HG02588 (cell line): ENCODE results near the gene SLCO1A2.
"Not testable (repeated sequence)": the region's sequence is repeated elsewhere in the genome, so short reads cannot be mapped to it uniquely, and the experiment has no call there.

Experiments
- ATAC-seq: cut with Tn5 transposase; IDR thresholded peaks from one replicate; pipeline ENCODE4 v1.9.1; 2021; ENCODE audit warnings: mild to moderate bottlenecking, moderate library complexity; ENCODE audit not compliant: unreplicated experiment

The SLCO1A2 gene, protein sequence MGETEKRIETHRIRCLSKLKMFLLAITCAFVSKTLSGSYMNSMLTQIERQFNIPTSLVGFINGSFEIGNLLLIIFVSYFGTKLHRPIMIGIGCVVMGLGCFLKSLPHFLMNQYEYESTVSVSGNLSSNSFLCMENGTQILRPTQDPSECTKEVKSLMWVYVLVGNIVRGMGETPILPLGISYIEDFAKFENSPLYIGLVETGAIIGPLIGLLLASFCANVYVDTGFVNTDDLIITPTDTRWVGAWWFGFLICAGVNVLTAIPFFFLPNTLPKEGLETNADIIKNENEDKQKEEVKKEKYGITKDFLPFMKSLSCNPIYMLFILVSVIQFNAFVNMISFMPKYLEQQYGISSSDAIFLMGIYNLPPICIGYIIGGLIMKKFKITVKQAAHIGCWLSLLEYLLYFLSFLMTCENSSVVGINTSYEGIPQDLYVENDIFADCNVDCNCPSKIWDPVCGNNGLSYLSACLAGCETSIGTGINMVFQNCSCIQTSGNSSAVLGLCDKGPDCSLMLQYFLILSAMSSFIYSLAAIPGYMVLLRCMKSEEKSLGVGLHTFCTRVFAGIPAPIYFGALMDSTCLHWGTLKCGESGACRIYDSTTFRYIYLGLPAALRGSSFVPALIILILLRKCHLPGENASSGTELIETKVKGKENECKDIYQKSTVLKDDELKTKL

DNA sequence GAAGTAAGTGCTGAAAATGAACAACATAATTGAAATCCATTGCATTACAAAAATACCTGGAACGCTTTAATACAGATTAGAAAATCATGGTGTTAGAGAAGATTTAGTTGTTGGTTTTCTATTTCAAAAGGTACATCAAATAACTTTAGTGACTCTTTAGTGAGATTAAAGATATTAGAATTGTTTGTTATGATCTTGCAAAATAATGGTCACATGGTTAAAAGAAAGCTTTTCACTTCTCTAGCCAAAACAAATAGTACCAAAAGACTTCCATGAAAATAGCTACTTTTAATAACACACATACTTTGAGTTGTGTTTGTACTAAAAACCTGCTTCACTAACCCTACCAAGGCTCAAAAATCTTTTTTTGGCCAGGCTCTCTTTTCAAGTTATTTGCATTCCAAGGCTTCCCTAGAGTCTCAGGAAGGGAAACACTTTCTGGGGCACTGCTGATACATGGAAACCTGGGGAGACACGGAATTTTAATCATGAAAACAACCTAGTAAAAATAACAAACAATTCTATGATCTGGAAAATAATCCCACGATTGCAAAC is at the start of gene SLCO1A2:
Gene SLCO1A2 (minus strand): TSS at position 147 of the 555 bp plus-strand sequence. CDS start 270 bp downstream, outside the sequence.
- ATAC-seq = no peak

DNA sequence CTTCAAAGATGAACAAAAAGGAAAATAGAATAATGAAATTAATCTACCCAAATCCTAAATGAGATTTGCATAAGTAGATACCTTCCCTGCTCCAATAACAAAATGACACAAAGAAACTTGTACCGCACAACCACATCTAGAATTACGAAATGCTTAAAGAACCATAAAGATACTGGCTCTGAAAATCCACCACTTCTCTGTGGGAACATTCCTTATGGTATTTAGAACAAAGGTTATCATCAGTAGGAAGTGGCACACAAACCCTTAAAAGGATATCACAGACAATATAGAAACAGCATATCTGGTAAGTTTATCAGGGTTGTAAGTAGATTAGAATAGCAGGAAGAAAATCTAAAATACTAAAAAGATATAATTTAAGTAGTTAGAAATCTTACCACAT is 49.5 kb upstream of the SLCO1A2 start:
- ATAC-seq = no peak

DNA sequence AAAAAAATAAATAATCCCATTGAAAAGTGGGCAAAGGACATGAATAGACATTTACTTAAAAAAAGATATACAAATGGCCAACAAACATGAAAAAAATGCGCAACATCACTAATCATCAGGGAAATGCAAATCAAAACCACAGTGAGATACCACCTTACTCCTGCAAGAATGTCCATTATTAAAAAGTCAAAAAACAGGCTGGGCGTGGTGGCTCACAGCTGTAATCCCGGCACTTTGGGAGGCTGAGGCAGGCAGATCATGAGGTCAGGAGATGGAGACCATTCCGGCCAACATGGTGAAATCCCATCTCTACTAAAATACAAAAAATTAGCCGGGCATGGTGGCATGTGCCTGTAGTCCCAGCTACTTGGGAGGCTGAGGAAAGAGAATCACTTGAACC is 46.6 kb upstream of the SLCO1A2 start:
- not testable (repeated sequence) for ATAC-seq

DNA sequence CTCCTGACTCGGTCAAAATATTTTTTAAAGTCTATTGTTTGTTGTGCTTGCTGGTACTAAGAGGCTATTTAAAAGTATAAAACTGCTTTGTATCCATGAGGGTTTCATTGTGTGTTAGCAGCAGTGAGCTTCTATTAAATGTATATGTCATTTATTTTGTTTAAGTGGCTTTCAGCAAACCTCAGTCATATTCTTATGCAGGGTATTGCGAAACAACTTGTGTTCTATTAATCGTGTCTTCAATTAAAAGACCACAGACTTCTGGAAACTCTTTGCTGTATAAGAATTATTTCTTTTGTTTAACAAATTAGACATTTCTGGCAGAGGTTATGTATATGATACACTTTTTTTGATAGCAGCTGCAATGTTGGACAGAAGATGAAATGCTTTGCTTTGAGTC is 44.5 kb upstream of the SLCO1A2 start:
- ATAC-seq = no peak

DNA sequence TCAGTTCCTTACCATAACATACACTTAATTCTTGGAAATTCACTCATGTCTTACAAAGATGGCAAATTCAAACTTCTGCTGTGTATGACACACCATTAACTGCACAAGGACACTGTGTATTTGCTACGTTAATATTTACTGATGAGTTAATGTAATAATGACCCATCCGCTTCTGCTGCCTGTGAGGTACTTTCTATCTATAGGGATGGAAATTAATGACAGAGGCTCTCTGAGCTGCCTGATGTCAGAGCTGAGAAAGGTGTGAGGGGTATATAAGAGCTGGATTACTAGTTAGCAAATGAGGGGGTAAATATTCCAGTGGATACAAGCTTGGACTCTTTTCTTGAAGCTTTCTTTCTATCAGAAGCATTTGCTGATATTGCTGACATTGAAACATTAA is 37.9 kb upstream of the SLCO1A2 start, which contains the start of gene IAPP:
Gene IAPP (plus strand): TSS at position 301 of the 400 bp plus-strand sequence. CDS start 450 bp downstream, outside the sequence.
- ATAC-seq = no peak

DNA sequence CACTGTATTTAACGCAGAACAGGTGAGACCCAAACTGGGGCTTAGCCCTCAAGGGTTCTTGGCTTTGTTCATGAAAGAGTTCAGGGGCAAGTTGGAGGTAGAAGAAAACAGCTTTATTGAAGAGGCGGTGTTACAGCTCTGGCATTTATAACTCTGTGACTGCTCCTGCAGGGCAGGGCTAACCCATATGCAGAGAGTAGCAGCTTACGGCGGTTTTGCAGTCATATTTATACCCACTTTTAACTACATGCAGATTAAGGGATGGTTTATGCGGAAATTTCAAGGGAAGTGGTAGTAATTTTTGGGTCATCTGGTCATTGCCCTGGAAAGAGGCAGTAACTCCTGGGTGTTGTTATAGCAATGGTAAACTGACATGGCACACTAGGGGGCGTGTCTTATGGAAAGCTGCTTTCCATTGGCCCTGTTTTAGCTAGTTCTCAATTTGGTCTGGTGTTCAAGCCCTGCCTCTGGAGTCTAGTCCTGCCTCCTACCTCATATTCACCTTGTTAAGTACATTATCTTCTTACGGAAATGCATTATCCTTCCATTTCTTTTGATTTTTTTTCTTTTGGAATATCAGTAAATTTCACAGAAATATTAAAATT is 36.2 kb upstream of the SLCO1A2 start:
- no peak for ATAC-seq

DNA sequence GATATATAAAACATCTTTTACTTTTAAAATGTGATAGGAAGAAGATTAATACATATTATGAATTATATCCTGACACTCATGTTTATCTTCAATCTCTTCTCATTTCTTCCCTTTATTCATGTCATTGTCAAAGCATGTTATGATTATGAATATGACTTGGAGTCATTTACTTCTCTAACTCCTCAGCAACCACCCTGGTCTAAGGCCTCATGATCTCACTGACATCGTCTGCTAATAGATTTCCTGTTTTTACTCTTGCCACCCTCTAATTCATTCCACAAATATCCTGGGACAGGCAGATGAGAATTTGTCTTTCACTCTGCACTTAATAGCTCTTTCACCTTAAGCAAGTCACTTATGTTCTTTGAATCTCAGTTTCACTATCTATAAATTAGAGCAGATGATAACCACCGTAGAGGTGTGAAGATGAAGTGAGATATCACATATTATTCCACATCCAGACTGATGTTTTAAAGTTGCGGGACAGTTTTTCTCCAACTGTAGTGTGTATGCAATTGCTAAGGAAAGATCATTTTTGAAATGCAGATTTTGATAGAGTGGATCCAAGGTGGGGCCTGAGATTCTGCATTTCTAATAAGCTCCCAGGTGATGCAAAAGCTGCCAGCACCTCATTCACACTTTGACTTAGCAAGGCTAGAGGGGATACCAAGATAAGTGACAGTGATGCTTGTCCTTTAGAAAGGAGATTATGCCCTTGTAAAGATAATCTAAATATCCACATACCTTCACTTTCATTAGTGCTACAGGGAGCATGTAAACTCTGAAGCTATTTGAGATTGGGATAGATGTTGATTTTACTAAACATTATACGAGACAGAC is 34.6 kb upstream of the SLCO1A2 start:
- ATAC-seq = no peak

DNA sequence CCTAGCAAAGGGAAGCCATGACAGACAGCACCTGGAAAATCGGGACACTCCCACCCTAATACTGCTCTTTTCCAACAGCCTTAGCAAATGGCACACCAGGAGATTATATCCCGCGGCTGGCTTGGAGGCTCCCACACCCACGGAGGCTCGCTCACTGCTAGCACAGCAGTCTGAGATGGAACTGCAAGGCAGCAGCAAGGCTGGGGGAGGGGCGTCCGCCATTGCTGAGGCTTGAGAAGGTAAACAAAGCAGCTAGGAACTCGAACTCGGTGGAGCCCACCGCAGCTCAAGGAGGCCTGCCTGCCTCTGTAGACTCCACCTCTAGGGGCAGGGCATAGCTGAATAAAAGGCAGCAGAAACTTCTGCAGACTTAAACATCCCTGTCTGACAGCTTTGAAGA is 25.9 kb upstream of the SLCO1A2 start:
- not testable (repeated sequence) for ATAC-seq

DNA sequence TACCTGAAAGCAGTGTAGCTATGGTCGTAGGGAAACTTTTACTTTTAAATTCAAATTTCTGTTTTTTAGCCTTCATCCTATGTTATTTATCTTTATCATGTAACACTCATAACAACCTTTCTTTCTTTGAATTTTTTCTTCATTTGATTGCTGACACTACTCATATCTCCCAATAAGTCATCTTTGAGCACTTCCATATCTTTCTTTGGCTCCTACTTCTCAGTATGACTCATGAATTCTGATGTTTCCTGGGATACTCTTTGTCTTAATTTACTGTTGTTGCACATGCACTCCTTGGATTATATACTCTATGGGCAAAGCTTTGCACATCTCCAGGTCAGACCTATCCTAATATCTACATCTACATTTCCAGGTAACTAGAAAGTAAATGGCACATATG is 19.9 kb upstream of the SLCO1A2 start:
- ATAC-seq = no peak

DNA sequence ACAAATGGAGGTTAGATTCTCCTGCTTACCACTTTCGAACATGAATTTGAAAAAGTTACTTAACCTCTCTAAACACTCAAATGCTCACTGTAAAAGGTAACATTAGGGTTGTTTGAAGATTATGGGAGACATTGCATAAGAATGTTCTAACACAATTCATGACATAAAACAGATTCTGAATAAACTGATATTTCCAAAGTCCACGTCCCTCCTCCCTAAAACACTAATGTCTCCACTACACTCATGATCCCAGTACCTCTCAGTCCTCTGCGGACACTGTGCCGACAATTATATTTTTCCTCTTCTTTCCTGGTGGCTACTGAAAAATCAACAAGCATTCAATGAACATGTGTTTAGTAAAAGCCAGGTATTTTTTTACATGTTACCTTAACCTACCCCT is 19.2 kb upstream of the SLCO1A2 start:
- ATAC-seq = no peak

DNA sequence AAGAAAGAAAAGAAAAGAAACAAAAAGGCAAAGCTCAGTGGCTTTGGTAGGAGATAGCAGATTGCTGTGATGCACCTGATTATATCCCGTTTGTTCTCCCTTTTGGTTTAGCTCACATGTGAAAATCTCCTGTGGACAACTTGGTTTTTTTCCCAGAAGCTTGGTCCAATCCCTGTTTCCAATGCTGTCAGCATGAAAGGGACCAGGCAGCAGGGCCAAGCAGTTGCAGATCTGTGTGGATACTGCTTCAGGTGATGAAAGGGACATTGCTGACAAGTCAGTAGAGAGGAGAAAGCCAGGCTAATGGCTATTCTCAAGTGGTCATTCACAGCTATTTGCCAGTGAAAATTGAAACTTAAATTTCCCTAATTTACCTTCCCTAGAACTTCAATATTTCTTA is 18.8 kb upstream of the SLCO1A2 start:
- ATAC-seq = no peak

DNA sequence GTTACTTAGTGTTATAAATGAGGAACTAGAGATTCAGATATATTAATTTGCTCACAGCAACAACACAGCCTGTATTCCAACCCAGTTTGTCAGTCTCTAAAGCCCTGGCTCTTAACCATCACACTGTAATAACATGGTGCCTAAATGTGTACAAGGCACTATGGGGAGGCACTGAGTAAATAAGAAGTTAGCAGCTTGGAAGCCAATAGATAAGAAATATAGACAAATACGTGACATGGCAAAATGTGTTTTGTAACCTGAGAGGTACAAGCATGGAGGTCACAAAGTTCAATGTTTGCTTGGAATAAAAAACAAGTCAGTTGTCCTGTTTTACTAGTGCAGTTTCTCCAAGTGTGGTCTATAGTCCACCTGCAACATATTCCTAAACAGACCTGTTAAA is 16.3 kb upstream of the SLCO1A2 start:
- ATAC-seq = no peak

DNA sequence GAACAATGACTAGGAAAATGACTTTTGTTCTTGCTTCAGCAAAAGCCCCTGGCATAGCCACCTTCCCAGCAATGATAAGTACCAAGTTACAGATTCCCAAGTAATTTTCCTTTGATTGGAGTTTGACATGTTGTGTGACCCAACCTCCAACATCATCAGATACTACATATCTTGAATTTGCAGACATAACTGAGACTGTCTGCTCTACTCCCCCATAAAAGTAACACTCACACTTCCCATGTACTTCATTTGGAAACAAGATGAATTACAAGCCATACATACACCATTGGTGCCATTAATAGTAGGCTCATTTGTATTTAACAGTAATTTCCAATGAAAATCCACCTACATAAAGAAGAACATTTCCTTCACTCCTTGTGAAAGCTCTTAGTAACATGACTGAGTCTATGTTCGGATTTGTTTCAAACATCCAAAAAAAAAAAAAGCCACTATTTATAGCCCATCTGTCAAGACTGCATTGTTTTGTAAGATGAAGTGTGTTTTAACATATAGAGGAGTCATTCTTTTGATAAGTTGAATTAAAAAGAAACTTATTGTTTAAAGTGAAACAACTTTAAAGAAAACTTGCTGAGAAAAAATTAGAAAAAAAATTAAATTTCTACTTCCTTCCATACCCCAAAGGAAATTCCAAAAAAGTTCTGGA is 12.0 kb upstream of the SLCO1A2 start:
- no peak for ATAC-seq

DNA sequence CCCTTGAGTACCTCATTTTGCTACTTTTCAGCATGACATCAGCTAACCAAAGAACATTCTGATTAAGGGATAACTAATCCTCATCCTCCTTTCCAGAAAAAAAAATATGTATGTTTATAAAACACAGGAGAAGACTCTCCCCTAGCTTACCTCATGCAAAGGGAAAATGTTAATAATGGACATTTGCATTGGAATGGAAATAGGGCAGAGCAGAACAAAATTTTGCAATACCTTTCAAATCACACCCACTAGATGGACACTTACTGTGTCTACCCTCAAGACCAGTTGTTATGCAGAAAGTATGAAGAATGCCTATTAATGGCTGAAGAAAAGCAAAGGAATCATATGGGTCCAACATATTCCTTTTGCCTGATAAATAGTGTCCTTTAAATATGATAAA is 8.9 kb upstream of the SLCO1A2 start:
- ATAC-seq = no peak

DNA sequence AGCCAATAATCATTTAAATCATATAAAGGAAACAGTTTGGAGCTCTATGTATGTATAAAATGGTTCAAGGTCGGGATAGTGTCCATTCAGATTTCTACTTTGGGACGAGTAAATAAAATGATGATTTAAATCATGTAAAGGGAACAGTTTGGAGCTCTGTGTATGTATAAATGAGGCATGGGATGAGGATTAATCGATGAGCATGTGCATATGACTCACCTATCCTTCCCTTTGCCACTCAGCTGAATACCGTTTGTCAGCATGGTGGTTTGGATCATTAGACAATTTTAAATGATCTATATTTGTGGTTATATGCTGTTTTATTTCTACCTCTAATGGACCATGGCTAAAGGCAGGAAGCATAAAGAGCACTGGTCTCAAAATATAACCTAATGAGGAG is 7.1 kb upstream of the SLCO1A2 start:
- no peak for ATAC-seq

DNA sequence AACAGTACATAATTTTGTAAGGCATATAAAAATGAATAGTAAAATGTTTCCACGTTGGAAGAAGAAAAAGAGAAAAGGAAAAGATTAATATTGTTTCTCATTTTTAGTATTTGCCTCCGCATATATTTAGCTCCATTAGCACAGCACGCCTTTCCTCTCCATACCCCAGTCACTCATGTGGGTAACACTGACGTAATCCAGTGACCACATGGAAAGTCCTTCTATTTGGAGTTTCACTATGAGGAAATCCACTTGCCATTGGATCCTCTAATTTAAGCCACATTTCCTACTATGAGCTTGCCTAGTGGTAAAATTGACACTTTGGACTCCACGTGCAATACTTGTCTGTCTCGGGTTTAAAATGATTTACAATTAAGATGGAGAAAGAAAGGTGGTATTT is 5.7 kb upstream of the SLCO1A2 start:
- ATAC-seq = no peak

DNA sequence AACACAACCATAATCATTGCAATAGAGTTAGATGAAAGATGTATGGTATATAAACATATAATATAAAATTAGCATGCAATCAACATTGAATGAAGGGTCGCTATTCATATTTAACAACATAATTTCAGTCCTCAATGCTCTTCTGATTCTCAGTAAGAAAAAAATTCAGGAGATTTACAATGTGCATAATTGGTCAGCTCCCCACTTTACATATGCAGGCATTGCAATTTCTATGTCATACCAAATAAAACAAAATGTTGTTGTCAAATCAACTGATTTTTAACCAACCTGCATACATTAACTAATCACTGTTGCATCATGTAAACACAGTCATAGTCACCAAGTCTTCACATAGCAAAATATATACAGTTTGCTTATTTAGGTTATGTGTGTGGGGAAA is 5.2 kb upstream of the SLCO1A2 start:
- ATAC-seq = no peak

DNA sequence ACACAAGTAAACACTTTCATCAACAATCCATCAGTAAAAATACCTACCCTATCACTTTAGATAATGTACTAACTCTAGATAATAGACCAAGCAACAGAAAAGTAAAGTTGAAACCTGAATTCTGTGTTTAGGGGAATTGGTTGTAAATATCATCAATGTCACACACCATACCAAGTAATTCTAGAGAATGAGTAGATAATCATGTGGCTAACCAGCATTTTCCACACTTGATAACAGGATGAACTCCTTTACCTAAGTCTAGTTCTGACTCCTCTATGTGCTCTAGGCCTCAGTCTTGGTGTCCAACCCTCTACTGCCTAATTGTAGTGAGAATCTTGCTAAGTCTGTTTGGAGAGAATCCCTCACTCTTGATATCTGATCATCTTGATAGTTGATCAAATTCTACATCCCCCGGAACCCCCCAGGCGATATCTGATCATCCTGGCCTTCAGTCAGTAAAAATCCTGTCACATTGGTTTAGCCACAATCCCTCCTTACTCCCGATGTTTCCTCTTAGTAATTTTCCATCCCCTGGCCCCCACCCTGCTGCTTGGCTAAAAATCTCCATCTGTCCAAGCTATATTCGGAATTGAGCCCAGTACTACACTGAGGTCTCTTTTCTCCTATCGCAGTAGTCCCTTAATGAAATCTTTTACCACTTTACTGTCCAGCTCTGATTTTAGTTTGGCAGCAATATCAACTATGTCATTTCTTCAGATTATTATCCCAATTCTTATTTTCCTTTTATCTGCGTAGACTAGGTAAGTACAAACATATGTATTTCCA is 3.4 kb upstream of the SLCO1A2 start:
- ATAC-seq = no peak

DNA sequence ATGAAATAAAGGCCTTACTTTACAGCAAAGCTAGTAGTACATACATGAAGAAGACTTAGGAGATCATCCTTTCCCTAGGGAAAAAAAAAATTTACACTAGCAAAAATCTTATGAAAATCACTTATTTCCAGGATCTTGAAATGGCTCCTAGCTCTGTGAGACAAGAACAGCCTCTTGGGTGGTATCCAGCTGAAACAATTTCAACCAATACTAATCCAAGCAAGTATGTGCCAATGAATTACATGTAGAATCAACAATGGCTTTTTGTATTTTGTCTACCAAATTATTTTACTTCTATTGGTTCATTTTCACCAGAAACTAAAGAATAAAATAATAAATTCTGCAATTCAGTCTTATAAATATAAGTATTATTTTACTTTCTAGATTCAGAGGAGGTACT is 2.7 kb upstream of the SLCO1A2 start:
- ATAC-seq = no peak
